Measurements from ENCODE around the gene ZNF438.

DNA sequence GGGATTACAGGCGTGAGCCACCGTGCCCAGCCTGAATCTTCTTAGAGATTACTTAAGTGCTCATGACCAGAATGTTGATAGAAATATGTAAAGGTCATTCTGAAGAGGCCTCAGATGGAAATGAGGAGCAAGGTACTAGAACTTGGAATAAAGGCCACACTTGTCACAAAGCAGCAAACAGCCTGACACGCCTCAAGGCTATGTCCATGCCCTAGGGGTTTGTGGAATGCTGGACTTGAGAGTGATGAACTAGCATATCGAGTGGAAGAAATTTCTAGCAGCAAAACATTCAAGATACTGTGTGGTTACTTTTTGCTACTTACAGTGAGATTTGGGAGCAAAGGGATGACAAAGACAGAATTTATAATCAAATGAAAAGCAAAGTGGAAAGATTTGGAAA lies 39.0 kb downstream of the ZNF438 start:
- TF ChIP-seq, protein P1, sequence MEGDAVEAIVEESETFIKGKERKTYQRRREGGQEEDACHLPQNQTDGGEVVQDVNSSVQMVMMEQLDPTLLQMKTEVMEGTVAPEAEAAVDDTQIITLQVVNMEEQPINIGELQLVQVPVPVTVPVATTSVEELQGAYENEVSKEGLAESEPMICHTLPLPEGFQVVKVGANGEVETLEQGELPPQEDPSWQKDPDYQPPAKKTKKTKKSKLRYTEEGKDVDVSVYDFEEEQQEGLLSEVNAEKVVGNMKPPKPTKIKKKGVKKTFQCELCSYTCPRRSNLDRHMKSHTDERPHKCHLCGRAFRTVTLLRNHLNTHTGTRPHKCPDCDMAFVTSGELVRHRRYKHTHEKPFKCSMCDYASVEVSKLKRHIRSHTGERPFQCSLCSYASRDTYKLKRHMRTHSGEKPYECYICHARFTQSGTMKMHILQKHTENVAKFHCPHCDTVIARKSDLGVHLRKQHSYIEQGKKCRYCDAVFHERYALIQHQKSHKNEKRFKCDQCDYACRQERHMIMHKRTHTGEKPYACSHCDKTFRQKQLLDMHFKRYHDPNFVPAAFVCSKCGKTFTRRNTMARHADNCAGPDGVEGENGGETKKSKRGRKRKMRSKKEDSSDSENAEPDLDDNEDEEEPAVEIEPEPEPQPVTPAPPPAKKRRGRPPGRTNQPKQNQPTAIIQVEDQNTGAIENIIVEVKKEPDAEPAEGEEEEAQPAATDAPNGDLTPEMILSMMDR (IDR thresholded peaks at IDR 0.05) = no peak
- no peak for TF ChIP-seq POLR2AphosphoS5 (IDR thresholded peaks at IDR 0.05; ENCODE audit: low read depth, low read length)
- no peak for TF ChIP-seq TCF7L2 (IDR thresholded peaks at IDR 0.05; ENCODE audit: low read depth, low read length)
- TF ChIP-seq, protein P2, sequence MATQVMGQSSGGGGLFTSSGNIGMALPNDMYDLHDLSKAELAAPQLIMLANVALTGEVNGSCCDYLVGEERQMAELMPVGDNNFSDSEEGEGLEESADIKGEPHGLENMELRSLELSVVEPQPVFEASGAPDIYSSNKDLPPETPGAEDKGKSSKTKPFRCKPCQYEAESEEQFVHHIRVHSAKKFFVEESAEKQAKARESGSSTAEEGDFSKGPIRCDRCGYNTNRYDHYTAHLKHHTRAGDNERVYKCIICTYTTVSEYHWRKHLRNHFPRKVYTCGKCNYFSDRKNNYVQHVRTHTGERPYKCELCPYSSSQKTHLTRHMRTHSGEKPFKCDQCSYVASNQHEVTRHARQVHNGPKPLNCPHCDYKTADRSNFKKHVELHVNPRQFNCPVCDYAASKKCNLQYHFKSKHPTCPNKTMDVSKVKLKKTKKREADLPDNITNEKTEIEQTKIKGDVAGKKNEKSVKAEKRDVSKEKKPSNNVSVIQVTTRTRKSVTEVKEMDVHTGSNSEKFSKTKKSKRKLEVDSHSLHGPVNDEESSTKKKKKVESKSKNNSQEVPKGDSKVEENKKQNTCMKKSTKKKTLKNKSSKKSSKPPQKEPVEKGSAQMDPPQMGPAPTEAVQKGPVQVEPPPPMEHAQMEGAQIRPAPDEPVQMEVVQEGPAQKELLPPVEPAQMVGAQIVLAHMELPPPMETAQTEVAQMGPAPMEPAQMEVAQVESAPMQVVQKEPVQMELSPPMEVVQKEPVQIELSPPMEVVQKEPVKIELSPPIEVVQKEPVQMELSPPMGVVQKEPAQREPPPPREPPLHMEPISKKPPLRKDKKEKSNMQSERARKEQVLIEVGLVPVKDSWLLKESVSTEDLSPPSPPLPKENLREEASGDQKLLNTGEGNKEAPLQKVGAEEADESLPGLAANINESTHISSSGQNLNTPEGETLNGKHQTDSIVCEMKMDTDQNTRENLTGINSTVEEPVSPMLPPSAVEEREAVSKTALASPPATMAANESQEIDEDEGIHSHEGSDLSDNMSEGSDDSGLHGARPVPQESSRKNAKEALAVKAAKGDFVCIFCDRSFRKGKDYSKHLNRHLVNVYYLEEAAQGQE (IDR thresholded peaks at IDR 0.05; ENCODE audit: insufficient read depth in 1 of 2, low read depth in 2 of 2, low read length in 1 of 2) = no peak

Data from Panc1 (cell line).